Activated naive CD8-positive, alpha-beta T cell treated with anti-CD3 and anti-CD28 coated beads, Interleukin-2, amount 50 U/mL, for 24 hours (primary cell): ENCODE data around the gene TRIP13.
"Not testable (repeated sequence)": the region's sequence is repeated elsewhere in the genome, so short reads cannot be mapped to it uniquely, and the experiment has no call there.

Experiments
- ATAC-seq: fragments of 150-1000 bp; cut with Tn5 transposase; one replicate; pipeline ENCODE4 v1.10.0; 2021
- DNase-seq: peaks from one replicate; pipeline ENCODE4 v3.0.0; 2021
- H3K27ac Mint-ChIP-seq: one replicate; pipeline ENCODE4 v1.8.0; 2021; ENCODE audit warnings: mild to moderate bottlenecking, mixed read lengths
- H3K27me3 Mint-ChIP-seq: one replicate; pipeline ENCODE4 v1.8.0; 2021; ENCODE audit warnings: mixed read lengths
- H3K36me3 Mint-ChIP-seq: one replicate; pipeline ENCODE4 v1.8.0; 2021; ENCODE audit warnings: low read depth, mixed read lengths
- H3K4me1 Mint-ChIP-seq: one replicate; pipeline ENCODE4 v1.8.0; 2021; ENCODE audit warnings: mixed read lengths
- H3K4me3 Mint-ChIP-seq: one replicate; pipeline ENCODE4 v1.8.0; 2021; ENCODE audit warnings: mild to moderate bottlenecking, moderate library complexity, mixed read lengths
- H3K9me3 Mint-ChIP-seq: one replicate; pipeline ENCODE4 v1.8.0; 2021; ENCODE audit warnings: mixed read lengths

TRIP13 gene

DNA sequence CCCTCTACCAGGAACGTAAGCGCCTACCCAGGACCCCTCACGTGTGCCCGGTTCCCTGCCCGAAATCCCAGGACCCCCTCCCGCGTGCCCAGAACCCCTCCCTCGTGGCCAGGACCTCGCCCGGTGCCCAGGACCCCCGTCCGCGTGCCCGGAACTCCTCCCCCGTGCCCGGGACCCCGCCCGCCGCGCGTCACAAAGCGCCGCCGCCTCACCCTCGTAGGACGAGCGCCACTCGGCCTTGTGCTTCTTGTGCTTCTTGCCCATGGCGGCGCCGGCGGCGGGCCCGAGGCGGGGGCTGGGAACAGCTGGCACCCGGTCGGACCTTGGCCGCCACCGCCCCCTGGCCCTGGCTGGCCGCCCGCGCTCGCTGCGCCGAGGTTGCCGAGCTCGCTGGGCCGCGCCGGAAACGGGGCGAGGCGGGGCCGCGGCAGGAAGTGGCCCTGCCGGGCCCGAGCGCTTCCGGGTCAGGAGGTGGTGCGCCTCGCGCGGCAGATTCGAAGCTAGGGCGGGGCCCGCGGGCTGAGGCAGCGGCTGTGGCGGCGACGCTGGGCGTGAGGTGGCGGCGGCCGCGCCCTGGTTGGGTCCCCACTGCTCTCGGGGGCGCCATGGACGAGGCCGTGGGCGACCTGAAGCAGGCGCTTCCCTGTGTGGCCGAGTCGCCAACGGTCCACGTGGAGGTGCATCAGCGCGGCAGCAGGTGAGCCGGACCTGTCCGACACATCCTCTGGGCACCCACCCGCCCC lies at the start of gene TRIP13, which contains the start of gene BRD9:
Gene TRIP13, plus strand, starts transcription at position 491 of the 743 bp plus-strand sequence. Its CDS starts 115 bp downstream, at position 606.
Gene BRD9, minus strand, starts transcription at position 408 of the 743 bp plus-strand sequence. Its CDS starts 144 bp downstream, at position 264.
- peaks cover 69% of the 10 kb centered on the region for H3K36me3 Mint-ChIP-seq

DNA sequence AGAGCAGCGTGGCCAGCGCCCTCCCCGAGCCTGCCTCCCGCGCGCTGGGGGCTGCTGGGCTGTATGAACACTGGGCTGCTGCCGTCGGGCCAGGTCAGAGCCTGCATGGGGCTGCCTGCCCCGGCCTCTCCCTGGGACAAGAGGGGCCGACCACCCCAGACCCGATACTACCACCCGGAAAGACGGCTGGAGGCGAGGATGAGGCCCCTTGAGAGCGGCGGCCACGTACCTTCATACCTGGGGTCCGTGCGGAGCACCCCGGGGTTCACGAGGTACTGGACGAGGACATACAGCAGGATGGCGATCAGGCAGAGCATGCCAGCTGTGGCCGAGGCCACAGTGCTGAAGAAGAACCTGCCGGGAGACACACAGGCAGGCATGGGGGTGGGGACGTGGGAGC lies 49.3 kb upstream of the TRIP13 start:
- not testable (repeated sequence) for H3K27me3 Mint-ChIP-seq, H3K4me1 Mint-ChIP-seq, H3K27ac Mint-ChIP-seq, H3K4me3 Mint-ChIP-seq, DNase-seq, H3K36me3 Mint-ChIP-seq, H3K9me3 Mint-ChIP-seq, ATAC-seq

More for the DNA sequence above, at the start of gene TRIP13, which contains the start of gene BRD9:
- Mint-ChIP-seq H3K4me1 (peaks cover 32% of the 10 kb centered on the region), H3K4me3 (peak within 1 kb of the TSS; percentile 89), H3K27ac (peak within 1 kb of the TSS; percentile 93), H3K9me3 (no peaks in the 10 kb centered on the region), H3K27me3 (no peaks in the 10 kb centered on the region)
- DNase-seq (peak; percentile 86), ATAC-seq (peak; percentile 97)

GRCh38 chr5:843926-844325 lies 48.8 kb upstream of the TRIP13 start:
- H3K27me3 Mint-ChIP-seq, ATAC-seq, H3K4me1 Mint-ChIP-seq, H3K27ac Mint-ChIP-seq, DNase-seq, H3K4me3 Mint-ChIP-seq, H3K36me3 Mint-ChIP-seq, H3K9me3 Mint-ChIP-seq: not testable (repeated sequence)

DNA sequence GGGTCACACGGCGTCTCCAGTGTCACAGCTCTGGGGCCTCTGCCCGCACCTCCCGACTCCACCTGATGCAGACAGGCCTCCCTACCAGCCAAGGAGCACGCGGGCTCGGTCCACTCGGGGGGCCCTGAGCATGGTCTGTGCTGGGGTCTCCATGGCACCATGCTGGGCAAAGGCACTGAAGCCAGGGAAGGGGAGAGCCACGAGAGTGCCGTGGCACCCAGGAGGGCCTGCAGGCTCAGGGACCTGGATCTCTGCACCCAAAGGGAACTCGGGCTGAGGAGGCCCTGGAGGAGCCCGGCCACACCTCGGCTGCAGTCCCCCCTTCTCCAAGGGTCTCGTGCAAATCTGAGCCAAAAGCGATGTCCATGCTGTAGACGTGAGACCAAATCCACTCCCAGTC lies 48.3 kb upstream of the TRIP13 start:
- not testable (repeated sequence) for H3K4me1 Mint-ChIP-seq, H3K36me3 Mint-ChIP-seq, H3K27ac Mint-ChIP-seq, H3K4me3 Mint-ChIP-seq, DNase-seq, H3K27me3 Mint-ChIP-seq, H3K9me3 Mint-ChIP-seq
- peak; percentile 1 for ATAC-seq

DNA sequence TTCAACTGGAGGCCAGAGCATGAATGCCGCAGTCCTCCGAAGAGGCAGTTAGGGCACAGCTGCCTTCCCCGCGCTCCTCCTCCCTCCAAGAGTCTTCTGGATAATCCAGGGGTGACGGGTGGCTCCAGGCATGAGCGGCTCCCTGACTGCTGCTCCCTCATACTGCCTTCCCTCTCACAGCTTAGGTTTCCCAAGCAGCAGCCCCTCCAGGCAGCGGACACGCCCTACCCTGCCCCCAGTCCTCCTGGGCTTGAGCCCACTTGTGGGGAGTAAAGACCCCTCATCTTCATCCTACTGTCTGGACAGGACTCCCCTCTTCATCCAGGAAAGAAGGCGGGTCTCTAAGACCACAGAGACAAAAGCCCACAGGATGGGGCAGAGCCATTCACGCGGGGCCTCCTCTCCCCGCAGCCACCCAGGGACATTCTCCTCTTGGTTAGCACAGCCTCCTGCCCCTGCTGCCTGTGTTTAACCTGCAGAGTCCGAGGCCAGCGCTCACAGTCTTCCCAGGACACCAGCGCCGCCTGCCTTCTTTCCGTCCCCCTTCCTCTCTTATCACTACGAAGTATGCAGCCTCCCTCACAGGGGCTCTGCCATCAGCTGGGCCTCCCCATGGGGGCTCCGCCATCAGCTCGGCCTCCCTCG lies 47.5 kb upstream of the TRIP13 start:
- H3K27me3 Mint-ChIP-seq, H3K9me3 Mint-ChIP-seq, H3K4me1 Mint-ChIP-seq, ATAC-seq, DNase-seq, H3K4me3 Mint-ChIP-seq, H3K36me3 Mint-ChIP-seq, H3K27ac Mint-ChIP-seq: not testable (repeated sequence)

- DNase-seq, H3K4me1 Mint-ChIP-seq, H3K36me3 Mint-ChIP-seq, H3K9me3 Mint-ChIP-seq, H3K27me3 Mint-ChIP-seq, H3K4me3 Mint-ChIP-seq: not testable (repeated sequence)
- peak; percentile 3 for ATAC-seq
- peak overlapping the region; percentile 33 for H3K27ac Mint-ChIP-seq
Measured at GRCh38 chr5:845676-846601, 46.7 kb upstream of the TRIP13 start.

DNA sequence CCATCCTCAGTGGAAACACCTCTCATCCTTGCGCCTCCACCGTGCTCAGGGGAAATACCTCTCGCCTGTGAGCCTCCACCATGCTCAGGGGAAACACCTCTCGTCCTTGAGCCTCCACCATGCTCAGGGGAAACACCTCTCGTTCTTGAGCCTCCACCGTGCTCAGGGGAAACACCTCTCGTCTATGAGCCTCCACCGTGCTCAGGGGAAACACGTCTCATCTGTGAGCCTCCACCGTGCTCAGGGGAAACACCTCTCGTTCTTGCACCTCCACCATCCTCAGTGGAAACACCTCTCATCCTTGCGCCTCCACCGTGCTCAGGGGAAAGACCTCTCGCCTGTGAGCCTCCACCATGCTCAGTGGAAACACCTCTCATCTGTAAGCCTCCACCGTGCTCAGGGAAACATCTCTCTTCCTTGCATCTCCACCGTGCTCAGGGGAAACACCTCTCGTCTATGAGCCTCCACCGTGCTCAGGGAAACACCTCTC lies 46.0 kb upstream of the TRIP13 start:
- ATAC-seq (peak; percentile 26), DNase-seq (peak; percentile 32)
- not testable (repeated sequence) for H3K9me3 Mint-ChIP-seq, H3K36me3 Mint-ChIP-seq, H3K4me1 Mint-ChIP-seq, H3K4me3 Mint-ChIP-seq, H3K27me3 Mint-ChIP-seq
- peak overlapping the region; percentile 33 for H3K27ac Mint-ChIP-seq

GRCh38 chr5:847212-847611 lies 45.5 kb upstream of the TRIP13 start:
- DNase-seq, H3K9me3 Mint-ChIP-seq, H3K4me3 Mint-ChIP-seq, ATAC-seq, H3K4me1 Mint-ChIP-seq, H3K27ac Mint-ChIP-seq, H3K36me3 Mint-ChIP-seq, H3K27me3 Mint-ChIP-seq: not testable (repeated sequence)

DNA sequence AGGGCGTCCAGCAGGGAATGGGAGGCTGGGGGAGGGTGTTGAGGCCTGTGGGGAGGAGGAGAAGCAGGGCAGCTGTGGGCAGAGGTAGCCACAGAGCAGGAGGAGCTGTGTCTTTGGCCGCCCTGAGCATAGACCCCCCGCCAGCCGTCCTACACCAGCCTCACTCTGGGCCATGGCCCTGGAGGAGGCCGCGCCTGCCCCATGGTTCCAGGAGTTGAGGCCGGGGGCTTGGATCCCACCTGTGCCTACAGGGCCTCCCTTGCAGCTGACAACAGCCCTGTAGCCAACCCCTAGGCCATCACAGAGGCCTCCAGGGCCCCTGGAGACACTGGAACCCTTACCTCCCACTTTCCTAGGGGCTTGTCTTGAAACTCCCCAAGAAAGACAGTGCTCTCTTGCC lies 44.9 kb upstream of the TRIP13 start:
- H3K4me1 Mint-ChIP-seq, ATAC-seq, DNase-seq, H3K9me3 Mint-ChIP-seq, H3K4me3 Mint-ChIP-seq, H3K27me3 Mint-ChIP-seq, H3K36me3 Mint-ChIP-seq, H3K27ac Mint-ChIP-seq: not testable (repeated sequence)

DNA sequence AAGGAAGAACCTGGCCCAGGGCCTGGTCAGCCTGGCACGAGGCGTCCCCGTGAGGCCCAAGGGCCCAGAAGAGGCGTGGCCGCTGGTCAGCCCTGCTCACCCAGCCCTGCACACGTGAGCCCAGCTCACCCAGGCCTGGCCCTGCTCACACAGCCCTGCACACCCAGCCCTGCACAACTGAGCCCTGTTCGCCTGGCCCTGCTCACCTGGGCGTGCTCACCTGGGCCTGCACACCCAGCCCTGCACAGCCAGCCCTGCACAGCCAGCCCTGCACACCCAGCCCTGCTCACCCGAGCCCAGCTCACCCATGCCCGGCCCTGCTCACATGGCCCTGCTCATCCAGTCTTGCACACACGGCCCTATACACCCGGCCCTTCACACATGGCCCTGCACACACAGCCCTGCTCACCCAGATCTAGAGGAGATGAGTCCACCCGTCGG lies 44.0 kb upstream of the TRIP13 start:
- ATAC-seq, result no peak
- no peak overlapping the region for H3K4me3 Mint-ChIP-seq
- no peak for DNase-seq
- peaks cover 6% of the 10 kb centered on the region for H3K4me1 Mint-ChIP-seq
- H3K9me3 Mint-ChIP-seq, result peaks cover 4% of the 10 kb centered on the region
- H3K36me3 Mint-ChIP-seq, result no peaks in the 10 kb centered on the region
- H3K27me3 Mint-ChIP-seq, result peaks cover 2% of the 10 kb centered on the region
- H3K27ac Mint-ChIP-seq, result no peak overlapping the region

GRCh38 chr5:849651-850301 lies 42.9 kb upstream of the TRIP13 start:
- DNase-seq, result no peak
- no peak overlapping the region for H3K27ac Mint-ChIP-seq
- ATAC-seq, result no peak

GRCh38 chr5:850511-851006 lies 42.1 kb upstream of the TRIP13 start, which contains the start of gene ZDHHC11:
TSS of gene ZDHHC11 (minus strand) at chr5:850986. CDS start at chr5:850602, 384 bp downstream.
- Mint-ChIP-seq H3K27ac (no peak within 1 kb of the TSS), H3K36me3 (no peaks in the 10 kb centered on the region), H3K4me3 (no peak within 1 kb of the TSS), H3K27me3 (peaks cover 2% of the 10 kb centered on the region), H3K4me1 (peaks cover 6% of the 10 kb centered on the region), H3K9me3 (peaks cover 4% of the 10 kb centered on the region)
- ATAC-seq (no peak), DNase-seq (no peak)

More at GRCh38 chr5:849651-850301, 42.9 kb upstream of the TRIP13 start:
- Mint-ChIP-seq H3K27me3 (peaks cover 2% of the 10 kb centered on the region), H3K9me3 (peaks cover 4% of the 10 kb centered on the region), H3K36me3 (no peaks in the 10 kb centered on the region), H3K4me3 (no peak overlapping the region), H3K4me1 (peaks cover 6% of the 10 kb centered on the region)

DNA sequence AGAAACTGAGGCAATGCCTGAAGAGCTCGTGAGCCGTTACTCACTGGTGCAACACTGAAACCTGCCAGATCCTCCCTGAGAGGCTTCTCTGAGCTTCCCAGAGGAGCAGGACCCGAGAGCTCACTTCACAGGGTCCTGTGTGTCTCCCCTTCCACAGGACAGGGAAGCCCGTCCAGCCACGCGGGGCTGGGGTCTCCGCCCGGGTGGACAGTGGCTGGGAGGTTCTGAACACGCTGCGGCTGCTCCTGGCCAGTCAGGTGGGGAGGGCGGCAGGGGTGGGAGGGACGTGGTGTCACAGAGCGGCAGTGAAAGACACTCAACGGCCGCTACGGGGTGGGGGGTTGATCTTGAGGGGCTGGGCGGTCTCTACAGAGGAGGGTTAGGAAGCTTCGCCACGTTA lies 41.6 kb upstream of the TRIP13 start:
- H3K4me1 Mint-ChIP-seq, result peaks cover 6% of the 10 kb centered on the region
- H3K27ac Mint-ChIP-seq, result no peak overlapping the region
- DNase-seq, result no peak
- no peak for ATAC-seq
- H3K4me3 Mint-ChIP-seq, result no peak overlapping the region
- peaks cover 4% of the 10 kb centered on the region for H3K9me3 Mint-ChIP-seq
- H3K36me3 Mint-ChIP-seq, result no peaks in the 10 kb centered on the region
- peaks cover 2% of the 10 kb centered on the region for H3K27me3 Mint-ChIP-seq

GRCh38 chr5:851553-851952 lies 41.1 kb upstream of the TRIP13 start:
- Mint-ChIP-seq H3K27me3 (peaks cover 2% of the 10 kb centered on the region), H3K36me3 (no peaks in the 10 kb centered on the region), H3K9me3 (peaks cover 4% of the 10 kb centered on the region), H3K4me1 (peaks cover 3% of the 10 kb centered on the region), H3K27ac (no peak overlapping the region), H3K4me3 (no peak overlapping the region)
- ATAC-seq (no peak), DNase-seq (no peak)
